Esophagus squamous epithelium (tissue), 4 donors: ENCODE data around the gene MAP3K5.

Experiments
- POLR2A ChIP-seq, 4 donors: fragments of 450-650 bp; IDR thresholded peaks; one replicate each; pipeline ENCODE4 v1.6.1; 2017; ENCODE audit warnings: antibody characterized with exemption in 4 of 4, mild to moderate bottlenecking in 4 of 4, moderate library complexity in 3 of 4
- TF ChIP-seq, protein P1 (sequence below), 6 experiments: fragments of 450-650 bp in 4 of 6; fragments of 200-600 bp in 2 of 6; sonication (generic) in 2 of 6; IDR thresholded peaks; one replicate each; pipeline ENCODE4 v1.5.1; 2016 to 2019; ENCODE audit warnings: antibody characterized with exemption in 6 of 6, mild to moderate bottlenecking in 4 of 6, moderate library complexity in 4 of 6

DNA sequence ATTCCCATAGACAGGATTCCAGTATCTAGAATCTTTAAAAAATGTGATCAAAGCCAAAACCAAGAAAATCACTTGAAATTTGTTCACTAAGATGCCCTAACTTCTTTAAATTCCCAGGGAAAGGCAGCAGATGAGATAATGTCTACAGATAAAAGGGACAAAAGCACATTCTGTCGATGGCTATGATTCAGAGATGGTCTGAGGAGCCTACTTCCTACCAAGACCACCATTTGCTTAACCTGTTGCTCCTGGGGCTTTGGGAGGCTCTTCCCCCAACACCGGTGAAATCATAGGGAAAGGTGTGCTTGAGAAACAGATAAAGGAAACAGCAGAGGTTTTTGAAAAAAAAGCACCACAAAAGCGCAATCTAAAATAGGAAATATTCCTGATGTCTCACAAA is 123.7 kb downstream of the MAP3K5 start:
- no peak for TF ChIP-seq POLR2A (IDR thresholded peaks at IDR 0.05)
- TF ChIP-seq, protein P1, sequence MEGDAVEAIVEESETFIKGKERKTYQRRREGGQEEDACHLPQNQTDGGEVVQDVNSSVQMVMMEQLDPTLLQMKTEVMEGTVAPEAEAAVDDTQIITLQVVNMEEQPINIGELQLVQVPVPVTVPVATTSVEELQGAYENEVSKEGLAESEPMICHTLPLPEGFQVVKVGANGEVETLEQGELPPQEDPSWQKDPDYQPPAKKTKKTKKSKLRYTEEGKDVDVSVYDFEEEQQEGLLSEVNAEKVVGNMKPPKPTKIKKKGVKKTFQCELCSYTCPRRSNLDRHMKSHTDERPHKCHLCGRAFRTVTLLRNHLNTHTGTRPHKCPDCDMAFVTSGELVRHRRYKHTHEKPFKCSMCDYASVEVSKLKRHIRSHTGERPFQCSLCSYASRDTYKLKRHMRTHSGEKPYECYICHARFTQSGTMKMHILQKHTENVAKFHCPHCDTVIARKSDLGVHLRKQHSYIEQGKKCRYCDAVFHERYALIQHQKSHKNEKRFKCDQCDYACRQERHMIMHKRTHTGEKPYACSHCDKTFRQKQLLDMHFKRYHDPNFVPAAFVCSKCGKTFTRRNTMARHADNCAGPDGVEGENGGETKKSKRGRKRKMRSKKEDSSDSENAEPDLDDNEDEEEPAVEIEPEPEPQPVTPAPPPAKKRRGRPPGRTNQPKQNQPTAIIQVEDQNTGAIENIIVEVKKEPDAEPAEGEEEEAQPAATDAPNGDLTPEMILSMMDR (IDR thresholded peaks at IDR 0.05) = no peak
